GM23248 (cell line): ENCODE results near the gene EDIL3. TPM values are rescaled to one million over a fixed set of nuclear protein-coding genes. Genes with fewer than 3 reads are reported as not detected.

Experiments
- DNase-seq: peaks from one replicate; pipeline ENCODE4 v3.0.0-alpha.2; 2015
- H2AFZ ChIP-seq: fragments of 200-600 bp; sonication (generic); 2 replicates; pipeline ENCODE4 v1.6.1; 2016; ENCODE audit warnings: antibody characterized with exemption
- H3F3A ChIP-seq: fragments of 200-600 bp; sonication (generic); 2 replicates; pipeline ENCODE4 v1.6.1; 2016; ENCODE audit warnings: mild to moderate bottlenecking, antibody characterized with exemption, mixed run types; ENCODE audit not compliant: insufficient read depth
- H3K27ac ChIP-seq: fragments of 200-600 bp; sonication (generic); 2 replicates; pipeline ENCODE4 v1.5.1; 2016; ENCODE audit warnings: mild to moderate bottlenecking
- H3K27me3 ChIP-seq: fragments of 200-600 bp; sonication (generic); replicated peaks from 2 replicates; pipeline ENCODE4 v1.6.1; 2016; ENCODE audit warnings: mild to moderate bottlenecking; ENCODE audit not compliant: insufficient read depth
- H3K36me3 ChIP-seq: fragments of 200-600 bp; sonication (generic); 2 replicates; pipeline ENCODE4 v1.6.1; 2016; ENCODE audit warnings: low read depth, mild to moderate bottlenecking
- H3K4me1 ChIP-seq: fragments of 200-600 bp; sonication (generic); 2 replicates; pipeline ENCODE4 v1.6.1; 2016; ENCODE audit warnings: mild to moderate bottlenecking; ENCODE audit not compliant: insufficient read depth
- H3K4me2 ChIP-seq: fragments of 200-600 bp; sonication (generic); one replicate; pipeline ENCODE4 v1.6.1; 2016; ENCODE audit warnings: mild to moderate bottlenecking; ENCODE audit not compliant: unreplicated experiment
- H3K4me3 ChIP-seq: fragments of 200-600 bp; sonication (generic); 2 replicates; pipeline ENCODE4 v1.5.1; 2016; ENCODE audit warnings: mild to moderate bottlenecking
- H3K79me2 ChIP-seq: fragments of 200-600 bp; sonication (generic); 2 replicates; pipeline ENCODE4 v1.6.1; 2016; ENCODE audit warnings: mild to moderate bottlenecking; ENCODE audit not compliant: insufficient read depth
- H3K9ac ChIP-seq: fragments of 200-600 bp; sonication (generic); 2 replicates; pipeline ENCODE4 v1.6.1; 2016; ENCODE audit warnings: mild to moderate bottlenecking
- H3K9me2 ChIP-seq: fragments of 200-600 bp; sonication (generic); 2 replicates; pipeline ENCODE4 v1.6.1; 2016; ENCODE audit warnings: mixed run types, mild to moderate bottlenecking, moderate library complexity; ENCODE audit not compliant: insufficient read depth
- H3K9me3 ChIP-seq: fragments of 200-600 bp; sonication (generic); one replicate; pipeline ENCODE4 v1.6.1; 2017; ENCODE audit warnings: low read depth
- H4K20me1 ChIP-seq: fragments of 200-600 bp; sonication (generic); 2 replicates; pipeline ENCODE4 v1.6.0; 2016; ENCODE audit not compliant: insufficient read depth
- EZH2 ChIP-seq: fragments of 200-600 bp; sonication (generic); IDR thresholded peaks from 2 replicates; pipeline ENCODE4 v1.6.1; 2018; ENCODE audit warnings: antibody characterized with exemption, mild to moderate bottlenecking; ENCODE audit not compliant: insufficient read depth, poor library complexity, severe bottlenecking
- EZH2phosphoT487 ChIP-seq: fragments of 200-600 bp; sonication (generic); IDR thresholded peaks from 2 replicates; pipeline ENCODE4 v1.6.1; 2018; ENCODE audit warnings: antibody characterized with exemption, moderate library complexity, mild to moderate bottlenecking, low read depth; ENCODE audit not compliant: insufficient read depth
- WGBS, 2 experiments: methylation state at CpG; one replicate each; pipeline ENCODE4 v1.1.6; 2015 to 2017; ENCODE audit warnings: low lambda C conversion rate in 2 of 2, low coverage in 1 of 2; ENCODE audit errors: missing lambda C conversion rate in 2 of 2; 5-methylcytosine and 5-hydroxymethylcytosine counted together
- in situ Hi-C: fragments of 300-500 bp; cut with MboI; formaldehyde crosslinking; loops from 2 replicates; pipeline ENCODE4 v1.15.0; 2020
- polyA plus RNA-seq: library from polyadenylated mRNA; unstranded; fragments of >200 nt; fragmentation: Nextera tagmentation; extraction: Ambion mirVana; gene quantifications from 2 replicates; pipeline ENCODE4 v1.2.1, GENCODE V29; 2016
- total RNA-seq: library from RNA; depleted of rRNA; stranded (reverse); fragments of >200 nt; shearing (Covaris generic); gene quantifications from 2 replicates; pipeline ENCODE4 v1.2.3, GENCODE V29; 2014; rRNA removed

EDIL3 gene, protein sequence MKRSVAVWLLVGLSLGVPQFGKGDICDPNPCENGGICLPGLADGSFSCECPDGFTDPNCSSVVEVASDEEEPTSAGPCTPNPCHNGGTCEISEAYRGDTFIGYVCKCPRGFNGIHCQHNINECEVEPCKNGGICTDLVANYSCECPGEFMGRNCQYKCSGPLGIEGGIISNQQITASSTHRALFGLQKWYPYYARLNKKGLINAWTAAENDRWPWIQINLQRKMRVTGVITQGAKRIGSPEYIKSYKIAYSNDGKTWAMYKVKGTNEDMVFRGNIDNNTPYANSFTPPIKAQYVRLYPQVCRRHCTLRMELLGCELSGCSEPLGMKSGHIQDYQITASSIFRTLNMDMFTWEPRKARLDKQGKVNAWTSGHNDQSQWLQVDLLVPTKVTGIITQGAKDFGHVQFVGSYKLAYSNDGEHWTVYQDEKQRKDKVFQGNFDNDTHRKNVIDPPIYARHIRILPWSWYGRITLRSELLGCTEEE
- total RNA-seq = 16.3 and 24.1 TPM in 2 replicates
- polyA plus RNA-seq = 16.5 and 17.7 TPM in 2 replicates

DNA sequence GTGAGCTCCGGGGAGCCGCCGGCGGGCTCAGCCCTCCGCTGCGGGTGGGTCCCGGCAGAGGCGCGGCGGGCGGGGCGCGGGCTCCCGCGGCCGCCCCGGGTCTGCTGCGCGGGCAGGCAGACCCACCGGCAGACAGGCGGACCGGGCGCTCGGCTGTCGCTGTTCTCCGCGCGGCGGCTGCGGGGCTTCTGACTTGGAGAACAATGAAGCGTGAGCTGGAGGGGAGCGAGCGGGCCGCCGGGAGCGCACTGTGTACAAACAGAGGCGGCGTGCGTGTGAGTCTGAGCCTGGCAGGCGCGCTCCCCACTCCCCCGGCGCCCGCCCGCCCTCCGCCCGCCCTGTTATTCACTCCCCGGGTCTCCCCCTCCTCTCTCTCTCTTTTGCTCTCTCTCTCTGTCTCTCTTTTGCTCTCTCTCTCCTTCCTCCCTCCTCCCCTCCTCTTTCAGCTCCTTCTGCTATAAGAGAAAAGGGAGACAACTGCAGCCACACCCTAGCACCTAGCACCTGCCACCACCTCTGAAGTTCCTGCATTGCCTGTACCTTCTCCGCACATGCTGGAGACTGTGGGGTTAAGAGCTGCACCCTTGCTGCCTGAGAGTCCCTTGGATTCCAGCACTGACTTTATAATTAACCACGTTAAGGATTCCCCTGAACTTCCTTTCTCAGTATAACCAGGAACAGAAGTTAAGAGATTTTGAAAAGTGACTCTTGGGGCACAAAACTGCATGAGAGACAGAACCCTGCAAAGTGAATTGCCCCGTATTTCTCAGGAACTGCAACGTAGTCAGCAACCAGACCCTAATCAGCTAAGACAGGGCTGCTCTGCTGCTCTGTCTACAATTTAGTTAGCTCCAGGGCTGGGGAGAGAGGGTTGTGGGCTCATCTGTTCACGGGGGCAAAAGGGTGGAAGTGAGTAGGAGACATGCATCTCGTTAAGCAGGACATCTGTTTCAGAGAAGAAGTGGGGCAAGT lies at the start of gene EDIL3:
EDIL3 (minus strand) TSS at position 277 of the 972 bp plus-strand sequence. CDS start 506 bp downstream, outside the sequence.
- Histone ChIP-seq H3F3A (no peaks in the 10 kb centered on the region), H2AFZ (peak within 1 kb of the TSS; percentile 62), H3K36me3 (no peaks in the 10 kb centered on the region), H3K4me1 (no peaks in the 10 kb centered on the region), H3K9me2 (no peaks in the 10 kb centered on the region), H4K20me1 (no peaks in the 10 kb centered on the region), H3K27ac (no peak within 1 kb of the TSS), H3K4me2 (peak within 1 kb of the TSS; percentile 59), H3K9me3 (no peaks in the 10 kb centered on the region), H3K4me3 (peak within 1 kb of the TSS; percentile 65), H3K27me3 (peaks cover 54% of the 10 kb centered on the region), H3K9ac (no peak within 1 kb of the TSS), H3K79me2 (no peaks in the 10 kb centered on the region)
- TF ChIP-seq EZH2 = no peak
- TF ChIP-seq EZH2phosphoT487 = no peak
- in situ Hi-C loops = no loop called here
- peak; percentile 56 for DNase-seq
- WGBS, 2 experiments = 3 to 15% methylated on average over 8 to 44 of the region's 54 CpGs

GRCh38 chr5:84433461-84433860 lies 48.8 kb upstream of the EDIL3 start:
- Histone ChIP-seq H3K9ac (no peak overlapping the region), H3F3A (no peaks in the 10 kb centered on the region), H3K9me2 (no peaks in the 10 kb centered on the region), H3K4me3 (no peak overlapping the region), H3K9me3 (no peaks in the 10 kb centered on the region), H3K27me3 (no peaks in the 10 kb centered on the region), H2AFZ (no peak overlapping the region), H4K20me1 (no peaks in the 10 kb centered on the region), H3K4me1 (peaks cover 16% of the 10 kb centered on the region), H3K36me3 (no peaks in the 10 kb centered on the region), H3K27ac (no peak overlapping the region), H3K79me2 (no peaks in the 10 kb centered on the region), H3K4me2 (no peak overlapping the region)
- TF ChIP-seq EZH2phosphoT487 (no peak), EZH2 (no peak)
- in situ Hi-C loops = no loop called here
- 50 to 66% methylated on average over 1 of the region's 1 CpG for WGBS, 2 experiments
- peak; percentile 28 for DNase-seq

GRCh38 chr5:84430863-84431663 lies 46.4 kb upstream of the EDIL3 start:
- in situ Hi-C loops = no loop called here
- Histone ChIP-seq H3K36me3 (no peaks in the 10 kb centered on the region), H3K27ac (no peak overlapping the region), H3K9me3 (no peaks in the 10 kb centered on the region), H4K20me1 (no peaks in the 10 kb centered on the region), H3K27me3 (no peaks in the 10 kb centered on the region), H3F3A (no peaks in the 10 kb centered on the region), H3K79me2 (no peaks in the 10 kb centered on the region), H3K9ac (no peak overlapping the region), H3K4me1 (no peaks in the 10 kb centered on the region), H2AFZ (no peak overlapping the region), H3K4me3 (no peak overlapping the region), H3K4me2 (no peak overlapping the region), H3K9me2 (no peaks in the 10 kb centered on the region)
- no peak for TF ChIP-seq EZH2phosphoT487
- TF ChIP-seq EZH2 = no peak
- no peak for DNase-seq
- WGBS, 2 experiments = 41 to 47% methylated on average over 3 of the region's 3 CpGs

- in situ Hi-C loops = no loop called here
- Histone ChIP-seq H2AFZ (no peak overlapping the region), H3K79me2 (no peaks in the 10 kb centered on the region), H3K9me3 (no peaks in the 10 kb centered on the region), H3K9ac (no peak overlapping the region), H4K20me1 (no peaks in the 10 kb centered on the region), H3K4me1 (no peaks in the 10 kb centered on the region), H3K27ac (no peak overlapping the region), H3K4me2 (no peak overlapping the region), H3K27me3 (no peaks in the 10 kb centered on the region), H3K9me2 (no peaks in the 10 kb centered on the region), H3F3A (no peaks in the 10 kb centered on the region), H3K4me3 (no peak overlapping the region), H3K36me3 (no peaks in the 10 kb centered on the region)
- no peak for DNase-seq
- no peak for TF ChIP-seq EZH2
- TF ChIP-seq EZH2phosphoT487 = no peak
These were observed 45.4 kb upstream of the EDIL3 start for GRCh38 chr5:84430079-84430478.
